B cell (primary cell): ENCODE data around the gene GSG1L. TPM values are rescaled to one million over a fixed set of nuclear protein-coding genes. Genes with fewer than 3 reads are reported as not detected.

ENCODE experiments used
- ATAC-seq: fragments of 200-7000 bp; cut with Tn5 transposase; one replicate; pipeline ENCODE4 v1.10.0; 2021; ENCODE audit warnings: low read depth, mild to moderate bottlenecking, moderate number of reproducible peaks, moderate library complexity
- CTCF ChIA-PET: fragments of 350-600 bp; sonication (Branson Sonifier 250); formaldehyde crosslinking; loops from one replicate; lab custom pipeline; 2021; ENCODE audit warnings: antibody characterized with exemption, inconsistent platforms; lab: Charles Lee
- POLR2A ChIA-PET: fragments of 350-600 bp; sonication (Branson Sonifier 250); formaldehyde crosslinking; loops from one replicate; lab custom pipeline; 2021; ENCODE audit warnings: antibody characterized with exemption; lab: Charles Lee
- DNase-seq: peaks from one replicate; pipeline ENCODE4 v3.0.0; 2013
- H2AFZ ChIP-seq: 2 replicates; pipeline ENCODE4 v1.6.1; 2012; ENCODE audit warnings: mild to moderate bottlenecking, low read depth, low read length; ENCODE audit not compliant: insufficient read depth, poor library complexity, severe bottlenecking
- H3K27ac ChIP-seq, 2 donors: 1 replicate in 1 of 2; 2 replicates in 1 of 2; pipeline ENCODE4 v1.5.1; 2012 to 2013; ENCODE audit warnings: low read length in 2 of 2, mild to moderate bottlenecking in 2 of 2, moderate library complexity in 1 of 2
- H3K27me3 ChIP-seq, 4 experiments: fragments of 200-600 bp in 1 of 4; sonication (generic) in 1 of 4; replicated peaks in 1 of 4; 1 replicate in 2 of 4; 2 replicates in 2 of 4; pipeline versions ENCODE4 v1.6.1 to v1.7.0; 2013 to 2016; ENCODE audit warnings: low read length in 3 of 4, mild to moderate bottlenecking in 2 of 4, mixed read lengths in 1 of 4, moderate library complexity in 1 of 4; ENCODE audit not compliant: insufficient read depth in 4 of 4, control insufficient read depth in 3 of 4; ENCODE audit errors: control extremely low read depth in 1 of 4
- H3K36me3 ChIP-seq, 2 experiments: replicated peaks in 1 of 2; 1 replicate in 1 of 2; 2 replicates in 1 of 2; pipeline versions ENCODE4 v1.6.1 to v1.7.1; 2013; ENCODE audit warnings: low read length in 1 of 2; ENCODE audit not compliant: insufficient read depth in 2 of 2, control insufficient read depth in 1 of 2; ENCODE audit errors: control extremely low read depth in 1 of 2, extremely low read depth in 1 of 2
- H3K4me1 ChIP-seq, 2 donors: fragments of 200-600 bp in 1 of 2; sonication (generic) in 1 of 2; 1 replicate in 1 of 2; 2 replicates in 1 of 2; pipeline versions ENCODE4 v1.5.1 to v1.6.1; 2013 to 2017; ENCODE audit warnings: low read length in 2 of 2; ENCODE audit not compliant: control insufficient read depth in 2 of 2, insufficient read depth in 2 of 2
- H3K4me2 ChIP-seq: replicated peaks from 2 replicates; pipeline ENCODE3; 2012; ENCODE audit warnings: mild to moderate bottlenecking, low read depth, low read length; ENCODE audit not compliant: poor library complexity, severe bottlenecking
- H3K4me3 ChIP-seq, 5 experiments: fragments of 200-600 bp in 1 of 5; sonication (generic) in 1 of 5; 1 replicate in 3 of 5; 2 replicates in 2 of 5; pipeline versions ENCODE4 v1.5.1 to v1.7.0; 2011 to 2016; ENCODE audit warnings: low read length in 4 of 5, mild to moderate bottlenecking in 4 of 5, low read depth in 2 of 5, control low read depth in 1 of 5, moderate library complexity in 1 of 5; ENCODE audit not compliant: insufficient read depth in 1 of 5; ENCODE audit errors: control extremely low read depth in 1 of 5, extremely low read depth in 1 of 5
- H3K79me2 ChIP-seq: fragments of 200-600 bp; sonication (generic); one replicate; pipeline ENCODE4 v1.6.0; 2016; ENCODE audit warnings: low read length; ENCODE audit not compliant: control insufficient read depth, insufficient read depth
- H3K9ac ChIP-seq: fragments of 200-600 bp; sonication (generic); 2 replicates; pipeline ENCODE4 v1.6.1; 2017; ENCODE audit warnings: mild to moderate bottlenecking, low read length, moderate library complexity
- H3K9me3 ChIP-seq, 3 donors: one replicate each; pipeline versions ENCODE4 v1.6.1 to v1.7.1; 2013; ENCODE audit warnings: low read length in 2 of 3; ENCODE audit not compliant: control insufficient read depth in 2 of 3, insufficient read depth in 1 of 3; ENCODE audit errors: control extremely low read depth in 1 of 3
- H4K20me1 ChIP-seq: 2 replicates; pipeline ENCODE4 v1.6.0; 2012; ENCODE audit warnings: mild to moderate bottlenecking, low read length; ENCODE audit not compliant: insufficient read depth, control insufficient read depth, poor library complexity, severe bottlenecking
- H3K27ac Mint-ChIP-seq: one replicate; pipeline ENCODE4 v1.8.0; 2021; ENCODE audit warnings: mixed read lengths
- H3K27me3 Mint-ChIP-seq: one replicate; pipeline ENCODE4 v1.8.0; 2021; ENCODE audit warnings: mixed read lengths
- H3K4me1 Mint-ChIP-seq: one replicate; pipeline ENCODE4 v1.8.0; 2021; ENCODE audit warnings: mixed read lengths
- H3K4me3 Mint-ChIP-seq: one replicate; pipeline ENCODE4 v1.8.0; 2021; ENCODE audit warnings: mixed read lengths
- H3K9me3 Mint-ChIP-seq: one replicate; pipeline ENCODE4 v1.8.0; 2022; ENCODE audit warnings: mixed read lengths; ENCODE audit not compliant: insufficient read depth
- CTCF ChIP-seq: fragments of 200-600 bp; IDR thresholded peaks from one replicate; pipeline ENCODE4 v1.8.0; 2022; ENCODE audit warnings: antibody characterized with exemption, mild to moderate bottlenecking
- EZH2 ChIP-seq: IDR thresholded peaks from 2 replicates; pipeline ENCODE4 v1.6.1; 2012; ENCODE audit warnings: borderline replicate concordance, low read depth, mild to moderate bottlenecking, moderate library complexity, low read length; ENCODE audit not compliant: insufficient read depth, poor library complexity, severe bottlenecking
- WGBS: methylation state at CpG from one replicate; pipeline ENCODE4 v1.1.5; 2013; ENCODE audit warnings: missing lambda C conversion rate; ENCODE audit not compliant: insufficient coverage; 5-methylcytosine and 5-hydroxymethylcytosine counted together
- intact Hi-C: fragments of 100-400 bp; cut with micrococcal nuclease; formaldehyde crosslinking; loops from one replicate; pipeline ENCODE4 v1.10.0; 2022
- polyA plus RNA-seq: library from polyadenylated mRNA; depleted of rRNA; stranded (reverse); fragments of >200 nt; gene quantifications from 2 replicates; pipeline ENCODE4 v1.2.3, GENCODE V29; 2012
- total RNA-seq, 2 donors: library from RNA; stranded (reverse); fragments of 120-200 nt in 1 of 2; gene quantifications; 1 replicate in 1 of 2; 2 replicates in 1 of 2; pipeline versions ENCODE4 v1.2.3 to v1.2.4, GENCODE V29; 2013 to 2022

The GSG1L gene
- total and polyA plus RNA-seq, 2 donors (not counting 1 experiment from before 2014, with no cell fraction given): 0.01 TPM; not detected in 1

DNA sequence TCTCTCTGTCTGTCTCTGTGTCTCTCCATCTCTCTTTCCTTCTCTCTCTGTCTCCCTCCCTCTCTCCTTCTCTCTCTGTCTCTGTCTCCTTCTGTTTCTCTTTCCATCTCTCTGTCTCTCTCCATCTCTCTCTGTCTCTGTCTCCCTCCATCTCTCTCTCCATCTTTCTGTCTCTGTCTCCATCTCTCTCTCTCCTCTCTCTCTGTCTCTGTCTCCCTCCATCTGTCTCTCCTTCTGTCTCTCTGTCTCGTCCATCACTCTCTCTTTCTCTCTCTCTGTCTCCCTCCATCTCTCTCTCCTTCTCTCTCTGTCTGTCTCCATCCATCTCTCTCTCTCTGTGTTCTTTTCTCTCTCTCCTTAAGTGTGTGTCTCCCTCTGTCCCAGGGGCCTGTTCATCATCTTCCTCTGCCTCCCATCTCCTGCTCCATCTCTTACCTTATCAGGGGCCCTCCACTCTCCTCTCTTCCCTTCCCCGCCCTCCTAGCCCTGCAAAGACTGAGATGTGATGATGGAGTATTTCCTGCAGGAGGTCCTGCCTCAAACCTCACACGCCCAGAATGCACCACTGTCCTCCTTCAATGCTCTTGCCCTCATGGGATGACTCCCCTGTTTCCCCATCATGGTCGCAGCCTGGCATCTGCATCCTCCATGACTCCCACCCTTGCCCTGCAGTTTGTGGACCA lies 193.3 kb downstream of the GSG1L start:
- no peaks in the 10 kb centered on the region for H3K4me1 ChIP-seq
- Mint-ChIP-seq H3K27ac (no peak overlapping the region), H3K9me3 (peaks cover 6% of the 10 kb centered on the region), H3K4me1 (peaks cover 2% of the 10 kb centered on the region), H3K27me3 (peaks cover 8% of the 10 kb centered on the region), H3K4me3 (no peak overlapping the region)
- TF ChIP-seq CTCF (no peak), EZH2 (no peak)
- ChIA-PET POLR2A (no interaction called here), CTCF (no interaction called here)
- WGBS: 46% methylated on average over 3 of the region's 4 CpGs
- intact Hi-C loops: no loop called here
- no peaks in the 10 kb centered on the region for H3K79me2 ChIP-seq
- no peaks in the 10 kb centered on the region for H4K20me1 ChIP-seq
- no peak overlapping the region for H3K4me3 ChIP-seq
- peaks cover 0 to 3% (median 0%) of the 10 kb centered on the region in 4 experiments for H3K27me3 ChIP-seq
- no peak overlapping the region for H3K27ac ChIP-seq
- H3K4me2 ChIP-seq: no peak overlapping the region
- H3K9me3 ChIP-seq: peaks cover 0 to 45% (median 27%) of the 10 kb centered on the region in 3 donors
- no peak for ATAC-seq
- H2AFZ ChIP-seq: no peak overlapping the region
- DNase-seq: no peak
- no peak overlapping the region for H3K9ac ChIP-seq
- H3K36me3 ChIP-seq: no peaks in the 10 kb centered on the region

DNA sequence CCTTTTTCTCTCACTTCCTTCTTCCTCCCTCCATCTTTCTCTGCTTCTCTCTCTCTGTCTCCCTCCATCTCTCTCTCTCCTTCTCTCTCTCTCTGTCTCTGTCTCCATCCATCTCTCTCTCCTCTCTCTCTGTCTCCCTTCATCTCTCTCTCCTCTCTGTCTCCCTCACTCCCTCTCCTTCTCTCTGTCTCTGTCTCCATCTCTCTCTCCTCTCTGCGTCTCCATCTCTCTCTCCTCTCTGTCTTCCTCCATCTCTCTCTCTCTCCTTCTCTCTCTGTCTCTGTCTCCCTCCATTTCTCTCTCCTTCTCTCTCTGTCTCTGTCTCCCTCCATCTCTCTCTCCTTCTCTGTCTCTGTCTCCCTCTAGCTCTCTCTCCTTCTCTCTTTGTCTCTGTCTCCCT lies 194.1 kb downstream of the GSG1L start:
- peaks cover 2% of the 10 kb centered on the region for H3K4me1 Mint-ChIP-seq
- no peak overlapping the region for H3K9ac ChIP-seq
- H3K4me1 ChIP-seq: no peaks in the 10 kb centered on the region
- H4K20me1 ChIP-seq: no peaks in the 10 kb centered on the region
- ATAC-seq (no peak), DNase-seq (no peak)
- no peak overlapping the region for H3K27ac ChIP-seq
- no peaks in the 10 kb centered on the region for H3K79me2 ChIP-seq
- peaks cover 8% of the 10 kb centered on the region for H3K27me3 Mint-ChIP-seq
- ChIA-PET POLR2A (no interaction called here), CTCF (no interaction called here)
- H3K27me3 ChIP-seq: peaks cover 0 to 3% (median 0%) of the 10 kb centered on the region in 4 experiments
- peaks cover 7% of the 10 kb centered on the region for H3K9me3 Mint-ChIP-seq
- peak; percentile 17 for TF ChIP-seq CTCF
- no peak for TF ChIP-seq EZH2
- no peak overlapping the region for H2AFZ ChIP-seq
- H3K4me2 ChIP-seq: no peak overlapping the region
- intact Hi-C loops: no loop called here
- H3K4me3 Mint-ChIP-seq: no peak overlapping the region
- 100% methylated on average over 1 of the region's 1 CpG for WGBS
- H3K27ac Mint-ChIP-seq: no peak overlapping the region
- peaks cover 0 to 45% (median 19%) of the 10 kb centered on the region in 3 donors for H3K9me3 ChIP-seq
- H3K36me3 ChIP-seq: no peaks in the 10 kb centered on the region
- no peak overlapping the region for H3K4me3 ChIP-seq
